ENCODE measurements around the gene ADGRA1.

DNA sequence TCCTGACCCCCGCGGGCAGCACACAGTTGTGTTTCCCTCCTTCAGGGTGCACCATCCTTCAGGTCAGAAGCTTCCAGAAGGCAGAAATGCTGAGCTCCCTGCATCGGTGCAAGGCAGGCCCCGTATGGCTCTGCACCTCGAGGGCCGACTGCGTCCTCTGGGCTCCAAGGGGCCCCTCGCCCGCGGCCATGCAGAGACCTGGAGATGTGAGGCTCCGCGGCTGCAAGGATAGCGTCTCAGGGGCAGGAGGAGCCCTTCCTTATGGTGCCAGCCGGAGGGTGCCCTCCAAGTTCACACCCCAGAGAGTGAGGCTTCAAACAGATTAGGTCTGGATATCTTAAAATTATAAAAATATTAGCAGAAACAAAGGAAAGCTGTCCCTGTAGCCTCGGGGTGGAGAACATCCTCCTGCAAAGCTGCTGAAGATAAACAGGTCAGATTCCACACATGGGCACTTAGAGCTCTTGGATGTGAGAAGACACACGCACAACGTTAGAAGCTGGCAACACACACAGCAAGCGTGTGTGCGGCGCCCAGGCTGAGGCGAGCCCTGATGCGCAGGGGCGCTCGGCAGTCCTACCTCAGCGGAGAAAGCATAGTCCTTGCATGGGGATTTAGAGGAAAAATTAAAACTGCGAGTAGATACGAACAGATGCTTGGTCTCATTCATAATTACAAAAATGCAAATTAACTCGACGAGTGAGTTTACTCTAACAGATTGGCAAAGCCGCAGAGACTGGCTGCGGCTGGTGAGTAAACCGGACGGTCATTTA is 92.7 kb downstream of the ADGRA1 start:
- TF ChIP-seq, protein P1, sequence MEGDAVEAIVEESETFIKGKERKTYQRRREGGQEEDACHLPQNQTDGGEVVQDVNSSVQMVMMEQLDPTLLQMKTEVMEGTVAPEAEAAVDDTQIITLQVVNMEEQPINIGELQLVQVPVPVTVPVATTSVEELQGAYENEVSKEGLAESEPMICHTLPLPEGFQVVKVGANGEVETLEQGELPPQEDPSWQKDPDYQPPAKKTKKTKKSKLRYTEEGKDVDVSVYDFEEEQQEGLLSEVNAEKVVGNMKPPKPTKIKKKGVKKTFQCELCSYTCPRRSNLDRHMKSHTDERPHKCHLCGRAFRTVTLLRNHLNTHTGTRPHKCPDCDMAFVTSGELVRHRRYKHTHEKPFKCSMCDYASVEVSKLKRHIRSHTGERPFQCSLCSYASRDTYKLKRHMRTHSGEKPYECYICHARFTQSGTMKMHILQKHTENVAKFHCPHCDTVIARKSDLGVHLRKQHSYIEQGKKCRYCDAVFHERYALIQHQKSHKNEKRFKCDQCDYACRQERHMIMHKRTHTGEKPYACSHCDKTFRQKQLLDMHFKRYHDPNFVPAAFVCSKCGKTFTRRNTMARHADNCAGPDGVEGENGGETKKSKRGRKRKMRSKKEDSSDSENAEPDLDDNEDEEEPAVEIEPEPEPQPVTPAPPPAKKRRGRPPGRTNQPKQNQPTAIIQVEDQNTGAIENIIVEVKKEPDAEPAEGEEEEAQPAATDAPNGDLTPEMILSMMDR (IDR thresholded peaks at IDR 0.05; ENCODE audit: insufficient read depth, low read length, poor library complexity, severe bottlenecking), result no peak
- no peak for TF ChIP-seq EZH2phosphoT487 (conservative IDR thresholded peaks at IDR 0.05; ENCODE audit: low read length)
